GM18520 (cell line): ENCODE results near the gene PPFIA4.

Source experiments
- ATAC-seq: cut with Tn5 transposase; IDR thresholded peaks from one replicate; pipeline ENCODE4 v1.9.1; 2021; ENCODE audit not compliant: unreplicated experiment

The PPFIA4 gene

DNA sequence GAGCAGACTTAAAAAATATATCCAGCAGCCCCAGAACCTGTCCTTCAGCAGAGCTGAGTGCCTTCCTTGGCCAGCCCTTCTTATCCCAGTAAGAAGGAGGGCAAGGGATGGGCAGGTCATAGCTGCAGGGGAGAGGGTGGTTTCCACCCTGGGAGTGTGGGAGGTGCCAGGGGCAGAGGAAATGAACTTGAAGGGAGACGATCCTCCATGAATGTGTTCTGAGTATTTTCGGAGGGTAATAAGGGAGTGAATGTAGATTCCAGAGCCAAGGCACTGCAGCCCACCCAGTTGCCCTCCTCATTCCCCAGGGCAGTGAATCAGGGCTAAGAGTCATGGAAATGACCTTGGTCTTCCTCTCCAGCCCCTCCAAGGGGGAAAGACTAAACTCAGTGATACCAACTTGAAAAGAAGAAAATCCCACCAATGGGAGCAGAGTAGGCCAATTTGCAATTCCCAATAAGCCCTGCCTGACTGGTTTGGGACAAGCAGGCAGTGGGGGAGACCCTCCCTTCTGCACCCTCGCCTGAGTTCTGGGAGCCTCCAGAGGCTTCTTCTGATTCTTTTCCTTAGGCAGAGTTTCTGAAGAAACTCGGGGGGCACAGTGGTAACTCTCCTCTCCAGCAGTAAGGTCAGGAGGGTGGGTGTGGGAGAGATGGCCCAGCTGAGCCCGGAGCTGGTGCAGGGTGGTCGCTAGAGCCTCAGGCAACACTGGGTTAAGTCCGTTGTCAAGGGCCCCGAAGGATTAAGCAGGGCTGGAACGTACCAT lies 55.4 kb downstream of the PPFIA4 start:
- ATAC-seq, result no peak

DNA sequence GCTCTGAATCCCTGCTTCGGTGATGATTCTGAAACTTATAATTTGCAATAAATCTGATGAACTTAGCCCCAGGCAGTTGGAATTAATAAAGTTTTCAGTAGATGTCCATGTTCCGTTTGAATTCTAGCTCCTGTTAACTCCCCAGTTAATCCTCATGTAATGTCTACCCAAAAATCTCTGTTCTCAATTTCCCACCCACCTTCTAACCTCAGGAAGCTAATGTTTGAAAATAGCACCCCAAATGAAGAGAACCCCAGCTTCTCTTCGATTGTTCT lies 55.9 kb downstream of the PPFIA4 start:
- no peak for ATAC-seq

DNA sequence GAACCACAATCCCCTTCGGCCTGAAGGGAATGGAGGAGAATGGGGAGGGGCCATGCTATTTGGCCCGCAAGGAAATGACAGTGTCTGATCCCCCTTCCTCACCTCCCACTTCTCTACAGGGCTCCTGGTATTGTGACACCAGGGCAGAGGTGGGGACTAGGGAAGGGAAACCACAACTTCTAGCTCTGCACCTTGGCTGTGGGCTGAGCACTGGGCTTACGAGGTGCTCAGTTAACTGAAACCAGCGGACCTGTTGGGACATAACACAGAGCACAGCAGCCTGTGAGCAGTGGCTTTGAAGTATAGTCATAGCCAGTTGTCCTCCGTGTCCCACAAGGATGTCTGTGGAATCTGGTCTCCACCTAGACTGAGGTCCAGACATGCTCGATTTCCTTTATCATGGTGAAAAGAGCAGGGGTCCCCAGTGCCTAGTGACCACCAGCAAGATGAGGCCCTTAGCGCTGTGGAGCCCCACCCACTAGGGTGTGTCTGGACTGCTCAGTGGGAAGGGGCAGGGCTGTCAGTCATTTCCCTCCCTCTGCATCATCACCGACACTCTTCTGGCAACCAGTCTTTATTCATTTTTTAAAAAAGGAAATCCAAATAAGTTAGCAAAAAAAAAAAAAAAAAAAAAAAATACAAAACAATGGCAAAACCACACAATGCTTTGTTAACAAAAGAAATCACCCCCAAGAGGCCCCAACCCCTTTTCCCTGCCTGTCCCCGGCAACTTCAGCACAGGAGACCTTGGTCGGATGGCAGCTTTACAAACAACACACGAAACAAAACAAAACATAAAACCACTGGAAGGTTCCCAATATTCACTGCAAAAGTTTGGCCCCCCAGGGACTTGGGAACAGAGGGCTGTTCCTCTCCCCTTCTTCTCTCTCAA lies 56.5 kb downstream of the PPFIA4 start:
- ATAC-seq, result no peak

DNA sequence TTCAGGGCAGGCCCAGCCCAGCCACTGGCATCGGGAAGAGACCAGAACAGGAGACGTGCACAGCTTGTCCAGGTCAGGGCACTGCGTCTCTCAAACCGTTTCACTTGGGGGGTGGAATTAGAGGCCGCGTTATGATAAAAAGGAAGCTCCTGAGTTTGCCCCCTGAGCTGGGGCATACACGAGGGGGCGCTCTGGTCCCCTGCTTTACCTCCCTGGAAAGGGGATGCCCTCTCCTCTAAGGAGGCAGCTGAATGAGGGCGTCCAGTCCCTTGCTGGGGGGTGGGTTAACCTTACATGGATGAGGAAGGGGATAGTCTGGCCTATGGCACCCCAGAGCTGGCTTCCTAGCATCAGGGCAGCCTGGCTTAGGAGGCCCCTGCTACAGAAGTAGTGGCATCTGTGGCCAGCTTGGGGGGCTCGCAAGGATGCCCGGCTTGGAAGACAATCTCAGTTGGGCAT lies 57.2 kb downstream of the PPFIA4 start:
- ATAC-seq, result no peak

DNA sequence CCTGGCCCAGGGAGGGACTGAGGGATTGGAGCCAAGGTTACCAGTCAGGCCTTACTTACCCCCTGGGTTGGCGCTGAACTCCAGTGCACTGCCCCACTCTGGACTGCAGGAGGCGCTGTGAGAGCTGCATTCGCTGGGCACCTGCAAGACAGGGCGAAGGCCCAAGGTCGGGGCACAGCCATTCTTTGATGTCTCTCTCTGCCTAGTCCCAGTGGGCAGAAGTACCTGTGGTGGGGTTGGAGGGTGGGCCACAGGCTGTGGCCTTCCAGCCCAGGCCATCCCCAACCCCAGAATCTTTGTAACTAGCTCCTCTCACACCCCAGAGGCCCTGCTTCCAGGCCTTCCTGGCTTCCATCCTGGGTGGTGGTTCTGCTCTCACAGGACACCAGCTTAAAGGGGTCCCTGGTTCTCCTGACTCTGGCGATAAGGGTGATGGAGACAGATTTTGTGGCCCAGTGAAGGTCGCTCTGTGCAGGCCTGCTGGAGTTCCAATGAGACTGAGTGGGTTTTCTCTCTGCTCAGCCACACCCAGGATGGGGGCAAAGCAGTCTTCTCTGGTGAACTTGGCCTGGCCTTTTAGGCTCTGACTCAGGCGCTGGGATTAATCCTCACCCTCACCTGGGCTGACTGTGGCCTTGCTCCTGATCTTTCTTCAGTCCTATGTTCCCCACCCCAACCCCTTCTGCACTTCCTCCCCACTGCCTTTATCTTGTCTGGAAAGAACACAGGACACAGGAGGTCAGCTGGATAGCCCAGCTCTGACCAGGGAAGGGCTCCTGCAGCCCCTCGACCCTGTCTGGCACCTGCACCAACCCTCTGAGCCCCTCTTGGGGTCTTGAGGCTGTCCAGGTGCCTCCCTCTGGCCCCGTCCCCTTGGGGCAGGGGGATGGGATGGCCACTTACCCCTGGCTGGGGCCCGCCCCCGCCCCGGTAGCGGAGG lies 58.6 kb downstream of the PPFIA4 start:
- no peak for ATAC-seq

DNA sequence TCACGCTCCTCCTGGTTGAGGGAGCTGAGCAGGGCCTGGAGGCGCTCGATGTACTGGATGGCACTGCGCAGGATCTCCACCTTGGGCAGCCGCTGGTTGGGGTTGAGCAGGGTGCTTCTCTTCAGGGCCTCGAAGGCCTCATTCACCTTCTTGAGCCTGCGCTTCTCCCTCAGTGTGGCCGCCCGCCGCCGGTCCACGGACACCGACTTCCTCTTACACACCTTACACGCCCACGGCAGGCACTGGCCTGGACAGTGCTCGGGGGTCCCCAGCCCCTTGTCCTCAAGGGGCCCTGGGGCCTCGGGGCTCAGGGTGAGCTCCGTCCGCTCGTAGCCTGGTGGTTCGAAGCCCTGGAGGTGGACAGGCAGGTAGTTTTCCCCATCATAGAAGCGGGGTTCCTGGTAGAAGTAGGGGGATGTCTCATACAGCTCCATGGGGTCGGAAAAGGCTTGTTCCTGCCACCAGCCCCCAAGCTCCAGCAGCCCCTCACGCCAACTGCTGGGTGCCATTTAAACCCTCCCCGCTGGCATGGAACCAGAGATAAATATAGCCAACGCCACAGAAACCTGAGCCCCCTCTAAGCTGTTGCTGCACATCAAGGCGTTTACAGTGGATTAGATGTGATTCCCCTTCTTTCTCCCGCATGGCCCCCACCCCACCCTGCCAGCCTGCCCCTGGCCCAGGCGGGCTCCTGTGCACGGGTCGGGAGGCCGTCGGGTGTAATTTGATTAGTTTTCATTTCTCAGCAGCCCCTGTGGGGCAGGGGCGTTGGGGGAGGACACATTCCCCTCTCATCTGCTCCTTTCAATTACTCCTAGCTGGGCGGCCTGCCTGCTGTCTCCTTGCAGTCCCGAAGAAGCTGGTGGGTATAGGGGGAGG lies 59.5 kb downstream of the PPFIA4 start, which contains the start of gene MYOG:
Gene MYOG, minus strand, starts transcription at position 485 of the 879 bp plus-strand sequence. Its CDS starts 51 bp downstream, at position 434.
- no peak for ATAC-seq

DNA sequence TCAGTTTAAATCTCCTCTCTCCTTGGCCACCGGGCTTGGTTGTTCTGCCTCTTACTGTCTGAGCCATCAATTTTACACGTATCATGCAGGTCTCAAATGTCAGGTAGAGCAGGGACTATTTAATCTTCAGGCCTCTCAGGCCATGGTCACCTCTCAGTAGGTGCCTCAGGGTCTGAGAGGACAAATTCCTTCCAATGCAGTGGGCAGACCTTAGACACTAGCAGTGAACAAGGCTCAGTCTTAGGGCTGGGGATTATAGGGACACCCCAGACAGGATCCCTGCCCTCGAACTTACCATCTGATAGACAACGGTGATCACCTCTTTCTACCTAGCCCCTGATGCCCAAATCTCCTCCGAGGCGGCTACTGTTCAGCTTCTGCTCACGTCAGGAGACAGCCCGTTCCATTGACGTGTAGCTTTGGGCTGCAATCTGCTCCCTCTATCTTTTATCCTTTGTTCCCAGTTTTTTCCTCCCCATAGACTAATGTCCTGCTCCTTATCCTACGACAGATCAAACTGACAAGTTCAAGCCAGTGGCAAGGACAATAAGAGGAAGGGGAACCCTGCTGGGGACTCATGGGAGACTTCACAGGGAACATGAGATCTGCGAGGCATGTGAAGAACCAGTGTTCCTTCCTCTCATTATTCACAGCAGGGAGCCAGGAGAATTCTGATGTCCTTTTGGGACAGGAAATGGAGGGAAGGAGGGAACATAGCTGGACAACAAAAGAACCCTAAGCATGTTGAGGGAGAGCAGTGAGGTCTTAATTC lies 60.9 kb downstream of the PPFIA4 start:
- ATAC-seq, result no peak

DNA sequence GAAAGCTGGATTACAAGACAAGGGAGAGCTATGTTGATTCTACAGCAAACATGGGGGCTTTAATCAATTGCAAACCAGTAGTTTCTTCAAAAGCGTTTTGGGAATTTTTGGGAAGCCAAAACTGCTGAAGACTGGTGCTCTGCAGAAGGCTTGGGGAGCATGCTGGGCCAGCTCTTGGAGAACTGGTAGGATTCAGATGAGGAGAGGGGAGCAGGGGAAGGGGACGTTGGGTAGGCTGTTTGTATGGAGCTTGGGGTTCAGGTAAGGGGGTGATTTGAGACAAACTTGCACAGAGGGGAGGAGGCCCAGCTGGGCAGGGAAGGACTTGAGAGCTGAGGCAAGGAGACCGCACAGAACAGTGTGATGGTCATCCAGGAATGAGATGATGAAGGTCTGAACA lies 62.1 kb downstream of the PPFIA4 start:
- no peak for ATAC-seq

DNA sequence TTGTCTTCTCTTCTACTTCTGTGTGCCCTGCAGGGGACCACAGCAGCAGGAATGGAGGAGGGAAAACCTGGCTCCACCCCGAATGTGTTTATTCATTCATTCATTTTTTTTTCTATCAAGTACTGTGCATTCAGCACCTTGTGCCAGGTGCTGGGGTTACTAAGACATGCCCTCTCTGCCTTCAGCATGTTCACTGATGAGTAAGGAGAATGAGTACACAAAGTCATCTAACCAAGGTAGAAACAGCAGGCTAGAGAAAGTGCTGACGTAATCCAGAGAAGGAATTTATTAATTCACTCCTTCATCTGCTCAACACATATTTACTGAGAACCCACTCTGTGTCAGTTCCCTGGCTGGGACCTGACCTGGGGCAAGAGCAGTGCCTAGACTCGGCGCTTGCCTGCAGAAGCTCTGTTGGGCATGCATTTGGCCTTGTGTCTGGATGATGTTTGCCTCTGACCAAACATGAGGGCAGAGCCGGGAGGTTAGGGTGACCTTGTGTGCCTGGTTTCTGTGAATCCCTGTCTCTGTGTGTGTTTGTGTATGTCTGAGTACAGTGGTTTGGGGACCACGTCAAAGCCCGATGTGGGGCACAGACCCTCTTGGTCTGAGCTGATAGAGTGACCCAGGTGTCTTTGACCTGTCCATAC lies 62.8 kb downstream of the PPFIA4 start:
- ATAC-seq, result no peak

DNA sequence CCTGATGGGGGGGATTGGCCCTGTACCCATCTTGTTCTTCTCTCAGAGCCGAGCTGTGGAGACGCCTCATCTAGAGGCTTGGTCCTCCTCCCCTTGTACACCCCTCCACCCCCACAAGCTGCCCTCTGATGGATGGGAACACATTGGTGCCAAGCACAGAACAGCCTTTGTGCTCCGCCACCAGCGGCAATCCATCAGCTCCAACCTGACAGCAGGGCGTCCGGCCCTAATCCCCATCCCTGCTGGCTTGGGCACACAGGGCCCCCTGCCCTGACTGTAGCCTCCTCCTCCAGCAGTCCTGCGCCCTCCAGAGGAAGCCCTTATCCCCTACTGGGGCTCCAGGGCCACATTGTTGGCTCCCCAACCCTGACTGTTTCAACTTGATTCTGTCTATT lies 63.4 kb downstream of the PPFIA4 start:
- ATAC-seq, result no peak

DNA sequence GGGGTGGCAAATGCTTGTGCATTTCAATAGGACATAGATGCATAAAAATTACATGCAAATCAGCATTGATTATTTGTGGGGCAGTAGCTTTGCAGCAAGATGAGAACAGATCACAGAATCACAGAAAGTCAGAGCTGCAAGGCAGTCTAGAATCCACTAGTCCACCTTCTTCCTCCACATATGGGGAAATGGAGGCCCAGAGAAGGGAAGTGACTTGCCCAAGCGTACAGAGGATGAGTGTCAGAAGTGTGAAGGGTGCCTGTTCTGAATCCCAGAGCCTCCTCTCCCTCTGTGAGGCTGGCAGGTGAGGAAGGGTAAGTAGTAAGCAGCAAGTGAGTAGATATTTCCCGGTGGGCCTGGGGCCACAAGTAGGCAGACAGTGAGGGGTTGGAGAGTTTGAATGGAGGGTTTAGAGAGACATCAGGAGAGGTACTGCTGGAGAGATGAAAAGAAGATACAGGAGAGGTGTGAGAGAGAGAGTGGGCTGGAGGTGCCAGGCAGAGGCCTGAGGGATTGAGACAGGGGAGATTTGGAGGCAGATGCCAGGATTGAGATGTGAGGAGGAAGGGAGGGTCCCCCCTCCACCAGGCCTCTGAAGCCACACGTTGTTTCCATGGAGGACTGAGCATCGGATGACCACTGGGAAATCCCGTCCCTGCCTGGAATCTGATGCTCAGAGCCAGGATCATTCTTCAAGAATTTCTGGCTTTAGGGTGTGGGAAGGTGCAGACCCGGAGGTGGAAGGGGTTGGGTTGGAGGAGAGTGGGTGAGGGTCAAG lies 64.3 kb downstream of the PPFIA4 start:
- no peak for ATAC-seq

DNA sequence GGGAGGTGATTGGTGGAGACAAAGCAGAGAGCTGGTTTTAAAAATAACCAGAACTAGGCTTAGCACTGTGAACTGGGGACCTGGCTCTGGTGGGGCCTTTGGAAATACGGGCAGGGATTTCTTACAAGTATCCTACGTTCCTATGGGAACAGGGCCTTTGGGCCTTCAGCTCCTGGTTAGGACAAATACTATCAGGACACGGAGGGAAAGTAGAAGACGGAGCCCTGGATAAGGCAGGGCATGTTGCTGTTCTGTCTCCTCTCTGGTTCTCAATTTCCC lies 64.8 kb downstream of the PPFIA4 start:
- ATAC-seq, result no peak

DNA sequence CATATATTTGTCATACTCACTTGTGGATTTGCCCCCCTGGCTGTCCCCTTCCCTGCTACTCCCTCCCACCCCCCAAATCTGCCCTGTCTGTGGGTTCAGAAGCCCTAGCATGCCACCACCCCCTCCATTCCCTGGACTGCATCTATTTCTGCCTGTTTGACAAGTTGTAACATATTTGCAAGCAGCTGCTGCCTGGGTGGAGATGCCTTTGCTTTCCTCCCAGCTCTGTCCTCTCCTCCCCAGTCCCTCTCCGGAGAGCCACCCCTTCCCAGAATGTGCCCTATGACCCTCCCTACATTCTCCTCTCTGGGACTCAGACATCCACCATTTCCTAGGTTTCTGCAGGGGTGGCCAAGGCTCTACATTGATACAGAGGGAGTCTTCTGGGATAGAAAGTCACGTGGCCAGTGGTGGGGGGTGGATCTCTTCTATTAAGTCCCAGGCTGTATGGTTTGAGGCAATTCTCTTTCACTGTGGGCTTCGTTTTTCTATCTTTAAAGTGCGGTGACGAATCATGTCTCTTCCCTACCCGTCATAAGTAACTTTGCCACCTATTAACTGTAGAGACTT lies 65.6 kb downstream of the PPFIA4 start:
- ATAC-seq, result no peak

DNA sequence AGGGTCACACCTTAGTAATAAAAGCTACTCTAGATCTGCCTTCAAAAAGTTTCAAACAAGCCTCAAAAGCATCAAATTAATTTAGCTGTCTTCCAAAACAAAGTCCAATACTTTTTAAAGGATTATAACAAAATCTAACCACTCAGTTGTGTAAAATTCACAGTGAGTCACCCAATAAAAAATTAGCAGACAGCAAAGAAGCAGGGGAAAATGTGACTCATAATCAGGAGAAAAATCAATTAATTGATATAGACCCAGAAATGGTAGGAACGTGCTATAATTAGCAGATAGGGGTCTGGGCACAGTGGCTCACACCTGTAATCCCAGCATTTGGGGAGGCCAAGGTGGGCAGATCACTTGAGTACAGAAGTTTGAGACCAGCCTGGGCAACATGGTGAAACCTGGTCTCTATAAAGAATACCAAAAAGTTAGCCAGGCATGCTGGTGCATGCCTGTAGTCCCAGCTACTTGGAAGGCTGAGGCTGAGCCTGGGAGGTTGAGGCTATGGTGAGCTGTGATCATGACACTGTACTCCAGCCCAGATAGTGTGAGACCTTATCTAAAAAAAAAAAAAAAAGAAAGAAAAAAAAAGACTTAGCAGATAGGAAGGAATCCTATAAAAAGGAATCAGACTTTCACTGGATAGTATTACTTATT lies 67.6 kb downstream of the PPFIA4 start:
- no peak for ATAC-seq

DNA sequence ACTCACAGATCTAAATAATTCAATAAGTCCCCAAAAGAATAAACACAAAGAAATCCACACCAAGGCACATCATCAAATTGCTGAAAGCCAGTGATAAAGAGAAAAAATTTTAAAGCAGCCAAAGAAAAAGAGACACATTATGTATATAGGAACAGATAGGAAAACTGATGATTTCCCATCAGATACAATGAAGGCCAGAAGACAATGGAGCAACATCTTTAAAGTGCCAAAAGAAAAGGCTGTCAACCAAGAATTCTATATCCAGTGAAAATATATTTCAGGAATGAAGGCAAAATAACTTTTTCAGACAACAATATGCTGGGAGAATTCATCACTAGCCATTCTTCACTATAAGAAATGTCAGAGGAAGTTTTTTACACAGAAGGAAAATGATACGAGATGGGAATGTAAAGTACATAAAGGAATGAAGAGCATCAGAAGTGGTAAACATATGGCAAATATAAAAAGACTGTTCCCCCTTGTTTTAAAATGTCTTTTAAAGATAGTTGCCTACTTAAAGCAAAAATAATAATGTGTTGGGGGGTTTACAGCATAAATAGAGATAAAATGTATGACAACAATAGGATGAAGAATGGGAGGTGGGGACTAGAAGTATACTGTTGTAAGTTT lies 68.9 kb downstream of the PPFIA4 start:
- no peak for ATAC-seq

DNA sequence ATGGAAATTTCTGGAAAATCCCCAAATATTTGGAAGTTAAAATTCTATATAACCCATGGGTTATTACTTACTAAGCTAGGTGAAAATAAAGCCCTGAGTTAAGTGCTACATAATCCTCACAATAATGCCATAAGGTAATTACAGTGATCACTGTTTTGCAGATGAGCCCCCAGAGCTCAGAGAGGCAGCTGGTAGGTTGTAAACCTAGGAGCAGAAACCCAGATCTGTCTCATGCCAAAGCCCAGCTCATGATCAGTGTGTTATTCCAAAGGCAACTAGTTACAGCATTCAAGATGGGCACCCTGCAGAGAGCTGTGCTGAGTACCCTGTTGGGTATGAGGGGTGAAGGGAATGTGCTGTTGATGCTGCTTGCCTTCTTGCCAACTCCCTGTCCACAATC lies 70.3 kb downstream of the PPFIA4 start:
- ATAC-seq, result no peak

DNA sequence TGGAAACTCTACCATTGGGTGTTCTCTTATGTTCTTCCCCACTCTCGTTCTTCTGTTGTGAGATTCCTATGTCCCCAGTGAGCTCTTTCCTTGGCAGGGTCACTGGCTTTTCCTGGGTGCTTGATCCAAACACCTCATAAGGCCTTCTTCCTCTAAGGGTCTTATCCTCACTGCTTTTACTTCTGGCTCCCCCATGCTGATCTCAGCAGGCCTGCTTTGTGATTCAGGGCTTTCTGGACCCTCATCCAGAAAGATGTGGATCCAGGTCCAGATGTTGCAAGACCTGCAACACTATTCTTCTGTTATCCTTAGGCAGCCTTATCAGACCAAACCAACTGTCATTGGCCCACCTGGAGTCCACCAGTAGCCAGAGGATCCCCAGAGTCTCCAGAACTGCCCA lies 70.7 kb downstream of the PPFIA4 start:
- ATAC-seq, result no peak
